ELF-1 (cell line): Measurements from ENCODE around the gene CDH4.

ENCODE experiments used
- DNase-seq: peaks from one replicate; pipeline ENCODE4 v3.0.0-alpha.2; 2016; ENCODE audit warnings: low read depth, low spot score

CDH4 gene

GRCh38 chr20:61778495-61778863 lies 526.4 kb downstream of the CDH4 start:
- no peak for DNase-seq

DNA sequence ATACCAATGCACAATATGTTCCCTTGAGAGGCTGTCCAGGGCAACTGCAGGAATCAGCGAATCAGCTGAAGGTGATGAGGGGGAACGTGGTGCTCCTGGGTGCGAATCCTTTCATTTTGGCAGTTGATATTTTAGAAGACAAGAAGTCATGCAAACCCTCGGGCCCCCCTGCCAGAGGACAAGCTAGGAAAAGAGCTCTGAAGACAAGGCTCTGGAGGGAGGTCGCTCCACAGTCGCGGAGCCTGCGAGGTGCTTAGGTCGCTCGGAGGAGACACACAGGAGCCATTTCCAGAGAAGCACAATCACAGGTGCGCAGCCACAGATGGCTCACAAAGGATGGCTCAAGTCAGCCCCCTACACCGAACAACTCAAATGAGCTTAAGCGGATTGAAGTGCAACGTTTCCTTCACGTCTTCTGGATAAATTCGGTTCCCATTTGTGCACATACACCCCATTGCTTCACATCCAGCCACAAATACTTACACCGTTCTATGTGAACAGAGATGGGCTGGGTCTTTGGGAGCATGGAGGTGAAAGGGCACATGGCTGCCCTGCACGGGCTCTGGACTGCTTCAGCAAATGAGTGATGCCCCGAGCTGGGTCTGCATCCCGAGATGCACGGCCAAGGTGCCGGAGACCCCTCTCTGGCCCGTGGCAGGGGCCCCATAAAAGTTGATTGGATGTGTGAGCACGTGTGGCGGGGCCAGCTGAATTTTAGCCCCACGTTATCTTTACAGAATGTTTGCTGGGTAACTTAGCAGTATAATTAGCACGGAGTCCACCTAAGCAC lies 527.3 kb downstream of the CDH4 start:
- no peak for DNase-seq

GRCh38 chr20:61780066-61780465 lies 528.0 kb downstream of the CDH4 start:
- DNase-seq: no peak

DNA sequence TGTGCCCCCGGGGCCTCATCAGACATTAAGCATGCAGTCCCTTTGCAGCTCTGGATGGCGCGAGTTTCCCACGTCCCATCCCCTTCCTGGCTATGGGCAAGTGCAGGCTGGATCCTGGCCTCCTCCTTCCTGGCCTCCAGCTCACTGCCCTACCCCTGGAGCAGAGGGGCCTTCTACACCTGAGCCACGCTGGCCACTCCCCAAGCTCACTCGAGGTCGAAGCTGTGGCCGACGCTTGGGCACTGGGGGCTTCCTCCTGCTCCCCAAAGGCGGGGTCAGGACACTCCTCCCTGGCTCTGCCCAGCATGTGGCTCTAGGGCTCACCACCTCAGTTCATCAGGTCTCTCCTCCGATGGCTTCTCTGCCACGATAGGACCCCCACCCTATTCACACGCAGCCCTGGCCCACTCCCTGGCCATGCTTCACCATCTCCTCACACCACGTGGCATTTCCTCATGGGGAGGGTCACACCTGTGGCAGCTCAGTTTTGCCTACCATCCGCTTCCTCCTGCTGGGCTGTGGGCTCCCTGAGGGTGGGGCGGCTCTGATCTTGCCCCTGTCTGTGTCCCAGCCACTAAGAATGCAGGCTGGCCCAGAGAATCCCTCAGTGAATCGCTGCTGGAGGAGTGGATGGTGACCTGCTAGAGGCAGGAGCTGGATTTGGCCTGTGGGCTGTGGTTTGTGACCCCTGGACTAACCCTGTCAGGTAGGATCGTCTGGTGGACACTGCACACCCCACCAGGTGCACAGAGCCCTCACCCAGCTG lies 532.9 kb downstream of the CDH4 start:
- no peak for DNase-seq

GRCh38 chr20:61785567-61785816 lies 533.4 kb downstream of the CDH4 start:
- no peak for DNase-seq

DNA sequence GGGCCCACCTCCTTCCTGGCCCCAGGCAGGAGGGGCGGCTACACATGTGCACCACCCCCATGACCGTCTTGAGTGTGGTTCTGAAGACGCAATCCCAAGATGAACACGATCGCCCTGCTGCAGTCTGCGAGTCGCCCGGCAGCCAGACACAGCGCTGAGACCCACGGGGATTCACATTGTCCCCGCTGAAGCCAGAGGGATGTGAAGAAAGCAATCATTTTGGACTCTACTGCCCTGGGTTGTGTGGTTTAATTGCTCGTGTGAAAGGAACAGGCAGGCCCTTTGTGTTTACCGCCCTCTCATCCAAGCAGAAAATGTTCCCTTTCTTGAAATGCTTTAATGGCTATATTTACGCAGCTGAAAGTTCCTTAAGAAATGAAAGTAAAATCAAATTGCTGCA lies 534.2 kb downstream of the CDH4 start:
- DNase-seq: no peak

DNA sequence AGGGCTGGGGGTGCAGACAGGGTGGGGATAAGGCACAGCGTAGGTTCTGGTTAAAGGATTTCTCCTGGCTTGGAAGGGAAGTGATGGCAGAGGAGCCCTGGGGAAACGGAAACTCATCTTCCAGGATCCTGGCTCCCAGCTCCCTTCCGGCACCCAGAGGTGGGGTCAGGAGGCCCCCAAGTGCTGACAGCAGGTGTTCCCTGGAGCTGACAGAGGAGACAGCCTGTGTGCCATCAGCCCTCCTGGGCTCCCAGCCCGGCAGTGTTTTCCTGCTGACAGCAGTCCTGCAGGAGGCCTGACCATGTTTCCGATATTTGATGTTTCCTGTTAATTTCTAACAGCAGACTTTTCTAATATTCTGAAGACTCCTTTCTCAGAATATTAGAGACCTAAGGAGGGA lies 536.3 kb downstream of the CDH4 start:
- no peak for DNase-seq

- no peak for DNase-seq
Measured at GRCh38 chr20:61789329-61789728, 537.3 kb downstream of the CDH4 start.

GRCh38 chr20:61790116-61790827 lies 538.2 kb downstream of the CDH4 start:
- DNase-seq: no peak

- DNase-seq: no peak
Measured at GRCh38 chr20:61791995-61792394, 539.9 kb downstream of the CDH4 start.

- no peak for DNase-seq
Measured at GRCh38 chr20:61795669-61796630, 543.9 kb downstream of the CDH4 start.

DNA sequence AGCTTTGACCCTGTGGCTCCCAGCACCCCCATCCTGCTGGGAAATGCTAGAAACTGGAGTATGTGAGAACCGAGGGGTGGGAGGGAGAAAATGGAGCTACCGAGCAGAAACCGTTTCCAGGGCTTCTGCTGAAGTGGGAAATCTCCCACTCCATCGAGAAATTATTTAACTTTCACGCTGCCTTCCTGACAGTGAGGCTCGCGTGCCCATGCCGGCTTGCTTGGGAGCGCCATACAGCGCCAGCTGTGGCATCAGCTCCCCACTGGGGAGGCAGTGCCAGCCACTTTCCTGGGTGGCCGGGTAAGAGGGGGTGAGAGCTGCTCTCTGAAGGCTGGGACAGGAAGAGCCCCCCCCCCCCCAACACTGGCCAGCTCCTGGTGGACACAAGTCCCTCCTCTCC lies 544.7 kb downstream of the CDH4 start:
- DNase-seq: no peak

DNA sequence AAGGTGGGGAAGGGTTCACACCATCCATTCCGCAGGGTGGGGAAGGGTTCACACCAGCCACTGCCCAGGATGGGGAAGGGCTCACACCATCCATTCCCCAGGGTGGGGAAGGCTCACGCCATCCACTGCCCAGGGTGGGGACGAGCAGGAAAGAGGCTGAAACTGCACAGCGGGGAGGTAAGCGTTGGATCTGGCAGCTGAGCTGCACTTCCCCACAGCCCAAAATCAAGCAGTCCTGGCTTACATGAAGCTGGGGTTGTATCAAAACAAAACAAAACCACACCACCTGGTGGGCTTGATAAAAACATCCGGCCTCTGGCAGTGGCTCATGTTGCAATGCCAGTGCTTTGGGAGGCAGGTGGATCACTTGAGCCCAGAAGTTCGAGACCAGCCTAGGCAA lies 545.1 kb downstream of the CDH4 start:
- DNase-seq: peak; percentile 59

DNA sequence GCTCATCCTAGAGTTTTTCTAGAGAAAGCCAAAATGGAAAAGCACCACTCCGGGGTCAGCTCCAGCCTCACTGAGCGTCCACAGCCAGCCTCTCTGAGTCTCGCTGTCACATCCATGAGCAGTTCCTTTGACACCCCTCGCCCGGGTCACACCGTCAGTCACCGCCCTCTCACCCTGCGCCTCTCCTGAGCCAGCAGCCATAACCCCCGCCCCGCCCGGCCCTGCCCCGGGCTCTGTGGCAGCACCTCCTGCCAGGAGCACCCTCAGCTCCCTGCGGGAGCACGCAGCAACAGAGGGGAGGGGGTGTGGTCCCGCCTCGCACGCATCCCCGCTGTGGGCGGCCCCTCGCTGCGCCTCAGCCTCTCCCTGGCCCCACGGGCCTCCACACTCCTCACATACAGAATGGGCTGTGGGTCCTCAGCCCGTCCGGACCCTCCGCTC lies 545.9 kb downstream of the CDH4 start:
- no peak for DNase-seq

DNA sequence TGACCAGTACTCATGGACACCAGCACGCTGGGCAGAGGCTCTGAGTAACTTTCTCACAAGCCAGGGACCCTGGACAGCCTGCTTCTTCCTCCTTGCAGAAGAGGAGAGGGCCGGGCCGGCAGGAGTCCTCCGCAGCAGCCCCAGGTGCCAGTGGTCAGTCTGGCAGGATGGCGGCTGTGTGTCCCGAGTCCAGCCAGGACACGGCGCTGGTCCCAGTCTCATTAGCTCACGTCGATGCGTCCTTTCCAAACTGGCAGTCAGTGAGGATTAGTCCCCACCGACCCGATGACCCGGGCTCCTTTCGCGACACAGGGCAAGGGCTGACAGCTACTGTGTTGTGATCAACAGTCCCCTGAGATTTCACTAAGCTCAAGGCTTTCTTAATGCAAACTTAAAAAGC lies 546.6 kb downstream of the CDH4 start:
- no peak for DNase-seq

DNA sequence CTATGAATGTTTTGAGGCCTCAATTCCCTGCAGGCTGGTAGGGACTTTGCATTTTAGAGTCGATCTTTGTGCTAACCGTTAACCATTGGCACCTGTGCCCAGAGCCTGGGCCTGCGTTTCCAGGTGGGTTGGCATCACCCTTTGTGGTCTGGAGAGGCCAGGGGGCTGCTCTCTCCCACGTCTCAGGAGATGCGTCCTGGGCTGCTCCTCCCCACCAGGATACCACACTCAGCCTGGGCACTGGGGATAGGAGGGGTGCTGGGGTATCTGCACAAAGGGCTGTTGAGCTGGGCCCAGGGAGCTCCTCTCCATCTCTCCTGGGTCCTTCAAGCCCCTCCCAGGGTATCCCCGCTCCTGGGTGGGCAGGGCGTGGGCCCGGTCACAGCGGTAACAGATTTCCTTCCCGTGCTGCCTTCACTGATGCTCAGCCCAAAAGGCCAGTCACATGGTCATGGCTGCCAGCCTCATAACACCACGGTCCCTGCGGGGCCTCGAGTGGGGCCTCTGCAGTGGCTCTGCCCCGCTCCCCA lies 547.4 kb downstream of the CDH4 start:
- no peak for DNase-seq

DNA sequence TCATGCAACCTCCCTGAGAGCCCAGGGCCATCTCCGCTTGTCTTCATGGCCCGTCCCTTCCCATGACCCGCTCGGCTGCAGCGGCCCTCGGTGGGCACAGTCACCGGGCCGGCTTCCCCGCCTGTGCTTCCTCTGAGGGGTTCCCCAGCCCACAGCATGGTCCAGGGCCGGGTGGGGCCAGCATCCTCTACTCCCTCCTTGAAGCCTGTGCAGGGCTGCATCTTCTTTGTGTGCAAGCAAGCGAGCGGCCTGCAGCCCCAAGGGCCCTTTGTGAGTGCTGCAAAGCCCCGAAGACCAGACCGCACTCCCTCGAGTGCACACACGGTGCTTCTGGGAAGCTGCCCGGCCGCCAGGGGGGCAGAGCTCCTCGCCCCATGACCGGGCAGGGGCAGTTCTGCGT lies 547.9 kb downstream of the CDH4 start:
- DNase-seq: no peak

DNA sequence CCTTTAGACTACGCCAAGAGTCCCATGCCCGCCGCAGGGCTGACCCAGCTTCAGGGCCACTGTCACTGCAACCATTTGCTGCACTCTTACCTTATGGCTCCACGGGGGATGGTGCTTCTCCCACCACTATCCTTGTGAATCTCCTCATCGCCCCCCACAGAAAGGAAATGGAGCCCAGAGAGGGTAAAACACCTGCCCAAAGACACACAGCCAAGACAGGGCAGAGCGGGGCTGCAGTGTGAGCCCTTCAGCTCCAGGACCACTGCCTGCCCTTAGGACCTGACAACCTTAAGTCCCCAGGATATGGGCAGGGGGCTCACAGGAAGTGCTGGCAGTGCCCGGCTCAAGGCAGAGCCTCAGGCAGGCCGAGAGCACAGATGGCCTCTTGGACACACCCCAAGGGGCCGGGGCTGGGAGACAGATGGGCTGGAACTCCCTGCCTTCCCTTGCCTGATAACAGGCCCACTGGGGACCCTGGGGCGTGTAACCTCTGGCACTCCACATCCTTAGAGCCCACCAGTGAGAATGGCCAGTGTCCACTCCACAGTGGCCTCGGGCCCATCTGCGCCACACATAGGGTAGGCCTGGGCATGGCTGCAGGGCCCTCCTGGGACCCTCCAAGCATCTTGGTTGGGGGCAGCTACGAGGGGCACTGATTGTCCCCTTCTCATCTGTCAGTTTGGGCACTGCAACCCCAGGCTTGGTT lies 548.5 kb downstream of the CDH4 start:
- DNase-seq: no peak

GRCh38 chr20:61801065-61801360 lies 549.0 kb downstream of the CDH4 start:
- DNase-seq: no peak

DNA sequence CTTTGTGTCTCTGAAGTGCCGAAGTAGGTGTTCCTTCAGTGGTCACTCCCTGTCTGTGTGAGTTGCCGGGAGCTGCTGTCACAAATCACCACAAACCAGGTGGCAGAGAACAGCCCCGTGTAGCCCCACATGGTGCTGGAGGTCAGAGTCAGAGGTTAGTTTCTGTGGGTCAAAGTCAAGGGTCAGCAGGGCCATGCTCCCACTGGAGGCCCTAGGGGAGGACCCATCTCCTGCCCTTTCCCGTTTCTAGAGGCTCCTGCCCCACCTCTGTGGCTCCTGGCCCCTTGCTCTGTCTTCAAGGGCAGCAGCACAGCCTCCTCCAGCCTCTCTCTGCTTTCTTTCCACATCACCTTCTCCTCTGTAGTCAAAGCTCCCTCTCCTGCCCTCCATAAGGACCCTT lies 549.4 kb downstream of the CDH4 start:
- no peak for DNase-seq

GRCh38 chr20:61801857-61802442 lies 549.9 kb downstream of the CDH4 start:
- no peak for DNase-seq
